B cell (primary cell): ENCODE results near the gene LRP1-AS. TPM values are rescaled to one million over a fixed set of nuclear protein-coding genes. Genes with fewer than 3 reads are reported as not detected.

Experiments used
- ATAC-seq: fragments of 200-7000 bp; cut with Tn5 transposase; one replicate; pipeline ENCODE4 v1.10.0; 2021; ENCODE audit warnings: low read depth, mild to moderate bottlenecking, moderate number of reproducible peaks, moderate library complexity
- CTCF ChIA-PET: fragments of 350-600 bp; sonication (Branson Sonifier 250); formaldehyde crosslinking; loops from one replicate; lab custom pipeline; 2021; ENCODE audit warnings: antibody characterized with exemption, inconsistent platforms; lab: Charles Lee
- POLR2A ChIA-PET: fragments of 350-600 bp; sonication (Branson Sonifier 250); formaldehyde crosslinking; loops from one replicate; lab custom pipeline; 2021; ENCODE audit warnings: antibody characterized with exemption; lab: Charles Lee
- DNase-seq: peaks from one replicate; pipeline ENCODE4 v3.0.0; 2013
- H2AFZ ChIP-seq: 2 replicates; pipeline ENCODE4 v1.6.1; 2012; ENCODE audit warnings: mild to moderate bottlenecking, low read depth, low read length; ENCODE audit not compliant: insufficient read depth, poor library complexity, severe bottlenecking
- H3K27ac ChIP-seq, 2 donors: 1 replicate in 1 of 2; 2 replicates in 1 of 2; pipeline ENCODE4 v1.5.1; 2012 to 2013; ENCODE audit warnings: low read length in 2 of 2, mild to moderate bottlenecking in 2 of 2, moderate library complexity in 1 of 2
- H3K27me3 ChIP-seq, 4 experiments: fragments of 200-600 bp in 1 of 4; sonication (generic) in 1 of 4; replicated peaks in 1 of 4; 1 replicate in 2 of 4; 2 replicates in 2 of 4; pipeline versions ENCODE4 v1.6.1 to v1.7.0; 2013 to 2016; ENCODE audit warnings: low read length in 3 of 4, mild to moderate bottlenecking in 2 of 4, mixed read lengths in 1 of 4, moderate library complexity in 1 of 4; ENCODE audit not compliant: insufficient read depth in 4 of 4, control insufficient read depth in 3 of 4; ENCODE audit errors: control extremely low read depth in 1 of 4
- H3K36me3 ChIP-seq, 2 experiments: replicated peaks in 1 of 2; 1 replicate in 1 of 2; 2 replicates in 1 of 2; pipeline versions ENCODE4 v1.6.1 to v1.7.1; 2013; ENCODE audit warnings: low read length in 1 of 2; ENCODE audit not compliant: insufficient read depth in 2 of 2, control insufficient read depth in 1 of 2; ENCODE audit errors: control extremely low read depth in 1 of 2, extremely low read depth in 1 of 2
- H3K4me1 ChIP-seq, 2 donors: fragments of 200-600 bp in 1 of 2; sonication (generic) in 1 of 2; 1 replicate in 1 of 2; 2 replicates in 1 of 2; pipeline versions ENCODE4 v1.5.1 to v1.6.1; 2013 to 2017; ENCODE audit warnings: low read length in 2 of 2; ENCODE audit not compliant: control insufficient read depth in 2 of 2, insufficient read depth in 2 of 2
- H3K4me2 ChIP-seq: replicated peaks from 2 replicates; pipeline ENCODE3; 2012; ENCODE audit warnings: mild to moderate bottlenecking, low read depth, low read length; ENCODE audit not compliant: poor library complexity, severe bottlenecking
- H3K4me3 ChIP-seq, 5 experiments: fragments of 200-600 bp in 1 of 5; sonication (generic) in 1 of 5; 1 replicate in 3 of 5; 2 replicates in 2 of 5; pipeline versions ENCODE4 v1.5.1 to v1.7.0; 2011 to 2016; ENCODE audit warnings: low read length in 4 of 5, mild to moderate bottlenecking in 4 of 5, low read depth in 2 of 5, control low read depth in 1 of 5, moderate library complexity in 1 of 5; ENCODE audit not compliant: insufficient read depth in 1 of 5; ENCODE audit errors: control extremely low read depth in 1 of 5, extremely low read depth in 1 of 5
- H3K79me2 ChIP-seq: fragments of 200-600 bp; sonication (generic); one replicate; pipeline ENCODE4 v1.6.0; 2016; ENCODE audit warnings: low read length; ENCODE audit not compliant: control insufficient read depth, insufficient read depth
- H3K9ac ChIP-seq: fragments of 200-600 bp; sonication (generic); 2 replicates; pipeline ENCODE4 v1.6.1; 2017; ENCODE audit warnings: mild to moderate bottlenecking, low read length, moderate library complexity
- H3K9me3 ChIP-seq, 3 donors: one replicate each; pipeline versions ENCODE4 v1.6.1 to v1.7.1; 2013; ENCODE audit warnings: low read length in 2 of 3; ENCODE audit not compliant: control insufficient read depth in 2 of 3, insufficient read depth in 1 of 3; ENCODE audit errors: control extremely low read depth in 1 of 3
- H4K20me1 ChIP-seq: 2 replicates; pipeline ENCODE4 v1.6.0; 2012; ENCODE audit warnings: mild to moderate bottlenecking, low read length; ENCODE audit not compliant: insufficient read depth, control insufficient read depth, poor library complexity, severe bottlenecking
- H3K27ac Mint-ChIP-seq: one replicate; pipeline ENCODE4 v1.8.0; 2021; ENCODE audit warnings: mixed read lengths
- H3K27me3 Mint-ChIP-seq: one replicate; pipeline ENCODE4 v1.8.0; 2021; ENCODE audit warnings: mixed read lengths
- H3K4me1 Mint-ChIP-seq: one replicate; pipeline ENCODE4 v1.8.0; 2021; ENCODE audit warnings: mixed read lengths
- H3K4me3 Mint-ChIP-seq: one replicate; pipeline ENCODE4 v1.8.0; 2021; ENCODE audit warnings: mixed read lengths
- H3K9me3 Mint-ChIP-seq: one replicate; pipeline ENCODE4 v1.8.0; 2022; ENCODE audit warnings: mixed read lengths; ENCODE audit not compliant: insufficient read depth
- CTCF ChIP-seq: fragments of 200-600 bp; IDR thresholded peaks from one replicate; pipeline ENCODE4 v1.8.0; 2022; ENCODE audit warnings: antibody characterized with exemption, mild to moderate bottlenecking
- EZH2 ChIP-seq: IDR thresholded peaks from 2 replicates; pipeline ENCODE4 v1.6.1; 2012; ENCODE audit warnings: borderline replicate concordance, low read depth, mild to moderate bottlenecking, moderate library complexity, low read length; ENCODE audit not compliant: insufficient read depth, poor library complexity, severe bottlenecking
- WGBS: methylation state at CpG from one replicate; pipeline ENCODE4 v1.1.5; 2013; ENCODE audit warnings: missing lambda C conversion rate; ENCODE audit not compliant: insufficient coverage; 5-methylcytosine and 5-hydroxymethylcytosine counted together
- intact Hi-C: fragments of 100-400 bp; cut with micrococcal nuclease; formaldehyde crosslinking; loops from one replicate; pipeline ENCODE4 v1.10.0; 2022
- polyA plus RNA-seq: library from polyadenylated mRNA; depleted of rRNA; stranded (reverse); fragments of >200 nt; gene quantifications from 2 replicates; pipeline ENCODE4 v1.2.3, GENCODE V29; 2012
- total RNA-seq, 2 donors: library from RNA; stranded (reverse); fragments of 120-200 nt in 1 of 2; gene quantifications; 1 replicate in 1 of 2; 2 replicates in 1 of 2; pipeline versions ENCODE4 v1.2.3 to v1.2.4, GENCODE V29; 2013 to 2022

The LRP1-AS gene
- total and polyA plus RNA-seq, 2 donors (not counting 1 experiment from before 2014, with no cell fraction given): not detected

GRCh38 chr12:57178213-57178612 is 30.8 kb upstream of the LRP1-AS start:
- CTCF ChIA-PET: interaction anchor here (0.6 to 1.0 kb wide), 2 partner anchors 54 to 421 kb away, joined by 3 to 7 read pairs; no protein-coding TSS in a partner anchor
- H3K4me1 ChIP-seq: peaks cover 0 to 6% of the 10 kb centered on the region in 2 donors
- Mint-ChIP-seq H3K27me3 (peaks cover 3% of the 10 kb centered on the region), H3K9me3 (no peaks in the 10 kb centered on the region), H3K4me3 (no peak overlapping the region), H3K27ac (no peak overlapping the region), H3K4me1 (peaks cover 5% of the 10 kb centered on the region)
- WGBS: 89% methylated on average over 14 of the region's 14 CpGs
- POLR2A ChIA-PET: no interaction called here
- no peak overlapping the region for H2AFZ ChIP-seq
- intact Hi-C loops: no loop called here
- no peaks in the 10 kb centered on the region for H4K20me1 ChIP-seq
- no peaks in the 10 kb centered on the region for H3K36me3 ChIP-seq
- H3K4me2 ChIP-seq: no peak overlapping the region
- ATAC-seq (no peak), DNase-seq (no peak)
- H3K9ac ChIP-seq: no peak overlapping the region
- no peaks in the 10 kb centered on the region for H3K79me2 ChIP-seq
- no peaks in the 10 kb centered on the region for H3K27me3 ChIP-seq
- H3K4me3 ChIP-seq: no peak overlapping the region
- H3K9me3 ChIP-seq: no peaks in the 10 kb centered on the region
- TF ChIP-seq CTCF (no peak), EZH2 (no peak)
- H3K27ac ChIP-seq: no peak overlapping the region

- ChIA-PET CTCF (no interaction called here), POLR2A (no interaction called here)
- ATAC-seq: no peak
- Mint-ChIP-seq H3K27ac (no peak overlapping the region), H3K9me3 (no peaks in the 10 kb centered on the region), H3K4me3 (no peak overlapping the region), H3K27me3 (peaks cover 5% of the 10 kb centered on the region), H3K4me1 (no peaks in the 10 kb centered on the region)
- no peak for DNase-seq
- Histone ChIP-seq H4K20me1 (no peaks in the 10 kb centered on the region), H3K27ac (no peak overlapping the region), H3K27me3 (no peaks in the 10 kb centered on the region), H3K4me3 (no peak overlapping the region), H3K9ac (no peak overlapping the region), H3K79me2 (no peaks in the 10 kb centered on the region), H3K36me3 (no peaks in the 10 kb centered on the region), H3K9me3 (no peaks in the 10 kb centered on the region), H3K4me2 (no peak overlapping the region), H3K4me1 (no peaks in the 10 kb centered on the region), H2AFZ (no peak overlapping the region)
- intact Hi-C loops: no loop called here
- 95% methylated on average over 13 of the region's 16 CpGs for WGBS
- TF ChIP-seq CTCF: no peak
- no peak for TF ChIP-seq EZH2
Observed at GRCh38 chr12:57177354-57177753, 29.9 kb upstream of the LRP1-AS start.
